ENCODE results near the gene MTMR2. TPM values are rescaled to one million over a fixed set of nuclear protein-coding genes. Genes with fewer than 3 reads are reported as not detected.
"Not testable (repeated sequence)": the region's sequence is repeated elsewhere in the genome, so short reads cannot be mapped to it uniquely, and the experiment has no call there.

MTMR2 gene
- total and polyA plus RNA-seq, 2 donors: 20.5 to 43.9 TPM

DNA sequence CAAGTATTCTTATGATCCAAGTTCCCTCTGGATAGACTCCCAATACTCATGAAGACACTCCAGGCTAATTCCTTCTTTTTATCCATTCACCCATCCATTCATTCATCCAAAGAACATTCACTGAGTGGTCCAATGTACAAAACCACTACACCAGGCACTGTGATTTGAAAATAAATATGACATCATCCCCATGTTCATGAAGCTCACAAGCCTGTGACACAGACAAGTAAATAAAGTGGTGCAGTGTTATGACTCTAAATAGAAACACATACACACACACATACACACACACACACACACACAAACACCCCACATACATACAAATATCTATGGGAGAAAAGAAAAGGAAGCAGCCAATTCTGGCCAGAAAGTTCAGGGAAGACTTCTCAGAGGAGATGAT is 35.5 kb downstream of the MTMR2 start:
- Histone ChIP-seq H3K4me1 (ENCODE audit: insufficient read depth) (no peaks in the 10 kb centered on the region), H3K27ac (ENCODE audit: low read depth) (no peak overlapping the region), H3K36me3 (ENCODE audit: insufficient read depth) (peaks cover 3% of the 10 kb centered on the region), H3K4me3 (ENCODE audit: low read depth, low read length) (no peak overlapping the region)
- DNase-seq (ENCODE audit: extremely low spot score): no peak

DNA sequence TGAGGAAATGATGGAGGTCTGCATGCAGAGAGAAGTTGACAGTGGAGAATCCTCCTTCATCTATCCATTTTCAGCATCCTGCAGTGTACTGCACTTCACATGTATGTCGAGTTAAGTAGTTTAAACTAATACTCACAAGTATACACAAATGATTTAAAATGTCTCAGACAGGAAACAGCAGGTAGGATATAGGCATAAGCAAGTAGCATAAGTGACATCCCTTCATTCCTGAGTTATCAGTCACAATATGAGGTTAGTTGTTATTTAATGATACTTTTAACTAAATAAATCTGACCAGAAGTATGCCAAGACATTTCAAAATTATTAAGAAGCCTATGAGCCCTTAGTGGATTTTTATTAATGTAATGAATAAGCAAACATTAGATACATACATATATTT is 37.4 kb downstream of the MTMR2 start:
- no peak for DNase-seq (ENCODE audit: extremely low spot score)
- Histone ChIP-seq H3K4me3 (ENCODE audit: low read depth, low read length) (no peak overlapping the region), H3K27ac (ENCODE audit: low read depth) (no peak overlapping the region), H3K36me3 (ENCODE audit: insufficient read depth) (peaks cover 3% of the 10 kb centered on the region), H3K4me1 (ENCODE audit: insufficient read depth) (no peaks in the 10 kb centered on the region)
- 59% methylated on average over 1 of the region's 1 CpG for whole genome bisulfite sequencing

DNA sequence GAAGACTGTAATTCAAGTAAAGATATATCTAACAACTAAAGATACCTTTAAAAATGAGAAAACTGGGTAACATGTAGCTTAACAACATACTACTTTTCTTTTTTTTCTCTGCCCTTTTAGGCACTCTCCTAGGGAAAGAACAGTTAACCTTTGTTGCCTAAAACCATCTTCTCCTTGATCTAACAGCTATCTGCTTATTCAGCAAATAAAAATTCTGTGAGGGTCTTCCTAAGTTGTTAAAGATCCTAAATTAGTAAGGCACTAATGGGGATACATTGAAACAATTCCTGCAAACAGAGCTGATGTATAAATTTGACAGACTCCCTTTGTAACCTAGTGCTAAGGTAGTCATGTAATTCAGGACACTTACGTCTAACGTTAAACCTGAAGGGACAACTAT is 39.1 kb downstream of the MTMR2 start:
- peaks cover 2% of the 10 kb centered on the region for H3K36me3 ChIP-seq (ENCODE audit: insufficient read depth)
- 97% methylated on average over 2 of the region's 2 CpGs for WGBS

DNA sequence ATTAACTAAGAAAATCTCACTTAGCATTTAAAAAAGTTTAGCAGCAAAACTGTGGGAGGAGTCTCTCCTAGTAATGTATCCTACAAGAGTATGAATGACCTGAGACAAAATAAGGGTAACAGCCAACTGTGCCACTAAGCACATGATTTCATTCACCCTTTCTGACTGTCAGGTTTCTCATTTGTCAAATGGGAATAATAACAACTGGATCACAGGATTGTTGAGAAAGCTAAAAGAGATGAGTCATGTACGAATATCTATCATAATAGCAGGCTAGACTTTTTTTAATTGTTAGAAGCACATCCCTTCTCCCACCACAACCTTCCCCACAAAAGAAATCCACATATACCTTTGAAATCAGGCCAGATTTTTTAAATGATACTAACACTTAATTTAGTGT is 39.5 kb downstream of the MTMR2 start:
- 92% methylated on average over 1 of the region's 1 CpG for WGBS
- DNase-seq (ENCODE audit: extremely low spot score): no peak
- H3K4me3 ChIP-seq (ENCODE audit: low read depth, low read length): no peak overlapping the region
- H3K27ac ChIP-seq (ENCODE audit: low read depth): no peak overlapping the region
- H3K4me1 ChIP-seq (ENCODE audit: insufficient read depth): no peaks in the 10 kb centered on the region
- H3K36me3 ChIP-seq (ENCODE audit: insufficient read depth): peaks cover 2% of the 10 kb centered on the region

More for the DNA sequence above, 39.1 kb downstream of the MTMR2 start:
- H3K4me3 ChIP-seq (ENCODE audit: low read depth, low read length): no peak overlapping the region
- no peaks in the 10 kb centered on the region for H3K4me1 ChIP-seq (ENCODE audit: insufficient read depth)
- no peak overlapping the region for H3K27ac ChIP-seq (ENCODE audit: low read depth)
- DNase-seq (ENCODE audit: extremely low spot score): no peak

DNA sequence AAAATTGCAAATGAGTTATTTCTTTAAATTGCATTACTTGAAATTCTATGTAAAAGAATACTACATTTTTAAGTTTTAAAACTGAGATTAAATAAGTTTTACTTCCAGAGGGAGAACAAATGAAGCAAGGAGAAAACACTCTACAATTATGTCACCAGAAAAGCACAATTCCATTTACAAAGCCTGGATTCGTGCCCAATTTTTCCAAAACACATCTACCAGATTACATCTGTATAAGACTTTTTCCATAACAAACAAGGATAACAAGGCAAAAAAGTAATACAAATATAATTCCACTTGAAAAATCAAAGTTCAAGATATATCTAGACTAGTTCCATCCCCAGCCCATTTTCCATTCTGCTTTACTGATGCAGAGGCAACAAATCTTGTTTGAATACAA is 40.5 kb downstream of the MTMR2 start:
- 72% methylated on average over 1 of the region's 1 CpG for WGBS
- H3K4me1 ChIP-seq (ENCODE audit: insufficient read depth): no peaks in the 10 kb centered on the region
- no peak for DNase-seq (ENCODE audit: extremely low spot score)
- no peak overlapping the region for H3K4me3 ChIP-seq (ENCODE audit: low read depth, low read length)
- peaks cover 2% of the 10 kb centered on the region for H3K36me3 ChIP-seq (ENCODE audit: insufficient read depth)
- no peak overlapping the region for H3K27ac ChIP-seq (ENCODE audit: low read depth)

DNA sequence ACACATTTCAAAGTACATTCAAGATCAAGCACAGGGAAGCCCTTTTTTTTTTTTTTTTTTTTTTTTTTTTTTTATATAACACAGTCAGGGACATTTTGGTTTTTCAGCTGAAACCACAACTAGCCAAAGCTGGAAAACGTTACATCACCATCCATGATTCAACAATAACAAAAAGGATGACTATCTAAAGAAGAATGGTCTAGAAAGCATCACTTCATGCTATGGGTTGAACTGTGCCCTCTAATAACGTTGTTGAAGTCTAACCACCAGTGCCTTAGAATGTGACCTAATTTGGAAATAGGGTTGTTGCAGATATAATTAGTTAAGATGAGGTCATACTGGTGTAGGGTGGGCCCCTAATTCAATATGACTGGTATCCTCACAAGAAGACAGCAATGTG is 46.6 kb downstream of the MTMR2 start:
- no peak for DNase-seq (ENCODE audit: extremely low spot score)
- Histone ChIP-seq H3K4me1 (ENCODE audit: insufficient read depth) (no peaks in the 10 kb centered on the region), H3K27ac (ENCODE audit: low read depth) (no peak overlapping the region), H3K36me3 (ENCODE audit: insufficient read depth) (no peaks in the 10 kb centered on the region), H3K4me3 (ENCODE audit: low read depth, low read length) (no peak overlapping the region)
- 89% methylated on average over 2 of the region's 2 CpGs for WGBS

DNA sequence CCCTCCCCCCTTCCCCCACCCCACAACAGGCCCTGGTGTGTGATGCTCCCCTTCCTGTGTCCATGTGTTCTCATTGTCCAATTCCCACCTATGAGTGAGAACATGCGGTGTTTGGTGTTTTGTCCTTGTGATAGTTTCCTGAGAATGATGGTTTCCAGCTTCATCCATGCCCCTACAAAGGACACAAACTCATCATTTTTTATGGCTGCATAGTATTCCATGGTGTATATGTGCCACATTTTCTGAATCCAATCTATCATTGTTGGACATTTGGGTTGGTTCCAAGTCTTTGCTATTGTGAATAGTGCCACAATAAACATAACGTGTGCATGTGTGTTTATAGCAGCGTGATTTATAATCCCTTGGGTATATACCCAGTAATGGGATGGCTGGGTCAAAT is 53.0 kb downstream of the MTMR2 start:
- WGBS: 87% methylated on average over 3 of the region's 3 CpGs
- DNase-seq (ENCODE audit: extremely low spot score); H3K4me1 ChIP-seq (ENCODE audit: insufficient read depth); H3K27ac ChIP-seq (ENCODE audit: low read depth); H3K36me3 ChIP-seq (ENCODE audit: insufficient read depth); H3K4me3 ChIP-seq (ENCODE audit: low read depth, low read length): not testable (repeated sequence)

DNA sequence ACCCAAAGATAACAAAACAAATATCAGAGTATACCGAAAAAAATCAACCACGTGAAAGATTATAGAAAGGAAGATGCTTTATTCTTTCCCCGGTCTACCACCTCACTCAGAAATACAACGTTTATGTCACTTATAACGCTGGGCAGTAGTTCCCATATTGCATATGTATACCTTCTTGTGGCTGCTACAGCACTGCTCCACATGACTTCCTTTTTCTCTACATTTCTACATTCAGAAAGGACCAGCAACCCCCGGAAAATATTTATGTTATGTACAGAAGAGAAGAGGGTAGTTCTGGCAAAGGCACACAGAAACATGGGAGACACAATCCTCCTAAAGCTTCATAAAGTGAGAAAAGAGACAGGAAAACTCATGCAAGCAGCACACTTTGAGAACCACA is 56.8 kb downstream of the MTMR2 start:
- H3K4me3 ChIP-seq (ENCODE audit: low read depth, low read length): no peak overlapping the region
- H3K27ac ChIP-seq (ENCODE audit: low read depth): no peak overlapping the region
- 83% methylated on average over 6 of the region's 6 CpGs for WGBS
- peaks cover 3% of the 10 kb centered on the region for H3K36me3 ChIP-seq (ENCODE audit: insufficient read depth)
- H3K4me1 ChIP-seq (ENCODE audit: insufficient read depth): no peaks in the 10 kb centered on the region
- no peak for DNase-seq (ENCODE audit: extremely low spot score)

DNA sequence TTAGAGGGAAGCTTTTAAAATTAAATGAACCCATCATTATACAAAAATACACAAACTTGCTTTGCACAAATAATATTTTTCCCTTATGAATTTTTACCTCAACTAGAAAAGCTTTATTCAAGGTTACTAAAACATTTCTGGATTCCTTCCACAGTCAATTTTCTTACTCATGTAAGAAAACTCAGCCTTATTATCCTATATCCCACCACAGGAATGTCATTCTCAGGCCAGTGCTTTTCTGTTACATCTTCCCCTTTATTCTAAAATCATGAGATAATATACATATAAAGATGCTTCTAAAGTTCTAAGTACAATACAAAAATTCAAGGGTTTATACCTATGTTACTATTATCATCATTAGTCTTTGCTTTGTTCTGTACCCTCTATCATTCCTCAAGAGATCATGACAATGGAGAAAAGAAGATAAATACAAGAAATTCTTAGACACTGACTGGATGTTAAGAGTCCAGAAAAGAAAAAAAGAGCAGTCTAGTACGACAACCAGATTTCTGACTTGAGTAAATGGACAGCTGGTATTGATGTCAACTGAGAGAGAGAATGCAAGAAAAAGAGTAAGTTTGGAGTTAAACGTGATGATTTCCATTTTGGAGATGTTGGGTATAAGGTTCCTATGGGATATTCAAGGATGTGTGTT is 60.3 kb downstream of the MTMR2 start:
- DNase-seq (ENCODE audit: extremely low spot score): no peak
- no peak overlapping the region for H3K4me3 ChIP-seq (ENCODE audit: low read depth, low read length)
- H3K27ac ChIP-seq (ENCODE audit: low read depth): no peak overlapping the region
- WGBS: 95% methylated on average over 2 of the region's 2 CpGs
- peaks cover 3% of the 10 kb centered on the region for H3K36me3 ChIP-seq (ENCODE audit: insufficient read depth)
- H3K4me1 ChIP-seq (ENCODE audit: insufficient read depth): no peaks in the 10 kb centered on the region

DNA sequence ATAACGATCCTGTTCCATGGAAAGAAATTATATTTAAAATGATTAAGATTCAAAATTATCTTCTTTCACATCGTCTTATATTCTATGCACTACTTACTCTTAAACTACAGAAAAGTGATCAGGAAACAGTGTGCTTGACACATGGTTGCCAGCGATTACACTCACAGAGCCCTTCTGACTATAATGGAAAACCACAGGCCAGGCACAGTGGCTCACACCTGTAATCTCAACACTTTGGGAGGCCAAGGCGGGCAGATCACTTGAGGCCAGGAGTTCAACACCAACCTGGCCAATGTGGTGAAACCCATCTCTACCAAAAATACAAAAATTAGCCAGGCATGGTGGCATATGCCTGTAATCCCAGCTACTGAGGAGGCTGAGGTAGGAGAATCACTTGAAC is 63.9 kb downstream of the MTMR2 start:
- H3K4me3 ChIP-seq (ENCODE audit: low read depth, low read length); H3K4me1 ChIP-seq (ENCODE audit: insufficient read depth); H3K27ac ChIP-seq (ENCODE audit: low read depth); H3K36me3 ChIP-seq (ENCODE audit: insufficient read depth); DNase-seq (ENCODE audit: extremely low spot score): not testable (repeated sequence)
- 93% methylated on average over 4 of the region's 4 CpGs for whole genome bisulfite sequencing

DNA sequence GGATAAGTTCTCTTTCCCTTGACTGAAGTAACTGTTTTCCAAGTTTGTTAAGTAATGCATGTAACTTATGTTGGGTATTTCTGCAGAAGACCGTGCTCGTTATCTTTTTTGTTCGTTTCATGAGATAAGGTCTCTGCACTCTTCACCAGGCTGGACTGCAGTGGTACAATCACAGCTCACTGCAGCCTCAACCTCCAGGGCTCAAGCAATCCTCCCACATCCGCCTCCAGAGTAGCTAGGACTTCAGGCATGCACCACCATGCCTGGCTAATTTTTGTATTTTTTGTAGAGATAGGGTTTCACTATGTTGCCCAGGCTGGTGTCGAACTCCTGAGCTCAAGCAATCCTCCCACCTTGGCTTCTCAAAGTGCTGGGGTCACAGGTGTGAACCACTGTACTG is 69.5 kb downstream of the MTMR2 start:
- H3K27ac ChIP-seq (ENCODE audit: low read depth); H3K36me3 ChIP-seq (ENCODE audit: insufficient read depth); H3K4me3 ChIP-seq (ENCODE audit: low read depth, low read length); H3K4me1 ChIP-seq (ENCODE audit: insufficient read depth); DNase-seq (ENCODE audit: extremely low spot score): not testable (repeated sequence)
- WGBS: 91% methylated on average over 5 of the region's 5 CpGs

DNA sequence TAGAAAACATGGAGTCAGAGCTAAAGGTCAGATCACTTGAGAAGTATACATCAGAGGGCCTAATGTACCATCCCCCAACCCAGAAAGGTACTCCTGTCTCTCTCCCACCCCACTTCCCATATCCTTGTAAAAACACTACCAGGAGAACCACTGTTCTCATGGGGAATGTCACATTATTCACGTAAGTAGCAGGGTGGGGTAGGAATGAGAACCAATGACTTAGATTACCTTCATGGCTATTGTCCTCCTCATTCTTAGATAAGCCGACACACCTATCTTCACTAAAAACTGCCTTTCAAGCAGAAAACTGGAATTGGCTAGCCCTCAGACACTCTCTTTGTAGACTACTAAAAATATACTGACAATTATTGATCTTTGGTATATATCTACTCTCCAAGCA is 70.0 kb downstream of the MTMR2 start:
- no peak overlapping the region for H3K27ac ChIP-seq (ENCODE audit: low read depth)
- DNase-seq (ENCODE audit: extremely low spot score): no peak
- peaks cover 9% of the 10 kb centered on the region for H3K36me3 ChIP-seq (ENCODE audit: insufficient read depth)
- 92% methylated on average over 2 of the region's 2 CpGs for WGBS
- H3K4me1 ChIP-seq (ENCODE audit: insufficient read depth): no peaks in the 10 kb centered on the region
- H3K4me3 ChIP-seq (ENCODE audit: low read depth, low read length): no peak overlapping the region

DNA sequence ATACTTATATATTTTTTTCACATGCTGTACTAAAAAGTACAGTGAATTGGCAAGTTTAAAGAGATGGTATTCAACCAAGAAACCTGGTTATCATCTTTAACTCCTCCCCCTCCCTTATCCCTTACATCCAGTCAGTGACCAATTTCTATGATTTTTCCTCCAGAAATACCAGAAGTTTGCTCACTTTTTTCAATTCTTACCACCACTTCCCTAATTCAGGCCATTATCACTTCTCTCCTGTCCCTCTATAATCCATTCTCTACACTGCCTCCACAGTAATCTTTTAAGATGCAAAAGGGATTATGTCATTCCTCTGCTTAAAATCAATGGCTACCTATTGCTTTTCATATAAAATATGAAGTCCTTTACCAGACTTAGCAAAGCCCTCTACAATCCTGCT is 70.8 kb downstream of the MTMR2 start:
- Histone ChIP-seq H3K27ac (ENCODE audit: low read depth) (no peak overlapping the region), H3K4me3 (ENCODE audit: low read depth, low read length) (no peak overlapping the region), H3K36me3 (ENCODE audit: insufficient read depth) (peaks cover 9% of the 10 kb centered on the region), H3K4me1 (ENCODE audit: insufficient read depth) (no peaks in the 10 kb centered on the region)
- no peak for DNase-seq (ENCODE audit: extremely low spot score)

DNA sequence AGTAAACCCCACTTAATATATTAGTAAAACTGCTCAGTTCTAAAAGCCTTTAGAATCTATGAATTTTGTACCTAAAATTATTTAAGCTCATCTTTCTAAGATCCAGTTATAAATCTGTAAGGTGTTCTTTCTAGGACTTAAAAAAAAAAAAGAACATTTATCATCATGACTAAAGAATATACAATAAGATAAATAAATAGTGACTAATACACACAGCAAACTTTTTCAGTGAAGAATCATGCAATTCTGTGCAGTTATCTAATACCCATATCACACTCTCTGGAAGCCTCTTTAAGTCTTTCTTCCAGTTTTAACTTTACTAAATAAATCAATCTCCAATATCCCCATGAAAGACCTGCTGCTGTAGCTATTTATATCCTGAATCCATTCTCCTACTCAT is 73.8 kb downstream of the MTMR2 start:
- H3K4me1 ChIP-seq (ENCODE audit: insufficient read depth): no peaks in the 10 kb centered on the region
- no peak for DNase-seq (ENCODE audit: extremely low spot score)
- no peak overlapping the region for H3K4me3 ChIP-seq (ENCODE audit: low read depth, low read length)
- H3K27ac ChIP-seq (ENCODE audit: low read depth): no peak overlapping the region
- H3K36me3 ChIP-seq (ENCODE audit: insufficient read depth): peaks cover 8% of the 10 kb centered on the region
